H1 (cell line): ENCODE data around the gene AFF1. TPM values are rescaled to one million over a fixed set of nuclear protein-coding genes. Genes with fewer than 3 reads are reported as not detected.

ENCODE experiments used
- CTCF ChIA-PET: fragments of 300-600 bp; sonication (Branson Sonifier 250); formaldehyde crosslinking; loops from one replicate; lab custom pipeline; 2021; ENCODE audit not compliant: partially characterized antibody; lab: Charles Lee
- POLR2A ChIA-PET: fragments of 300-600 bp; sonication (Branson Sonifier 250); formaldehyde crosslinking; loops from one replicate; lab custom pipeline; 2021; ENCODE audit warnings: inconsistent platforms; ENCODE audit not compliant: partially characterized antibody; lab: Charles Lee
- DNase-seq, 2 experiments: peaks; one replicate each; pipeline versions ENCODE4 v3.0.0 to v3.0.0-alpha.2; 2010 to 2022; ENCODE audit warnings: low spot score in 2 of 2, low read depth in 1 of 2, mixed read lengths in 1 of 2
- FAIRE-seq: peaks from 2 replicates; lab custom pipeline; 2011; peaks lifted over from hg19 to GRCh38; lab: Jason Lieb, UNC
- H2AFZ ChIP-seq: 2 replicates; pipeline ENCODE4 v1.8.1; 2012; ENCODE audit warnings: low read length, inconsistent platforms
- H2AK5ac ChIP-seq: 2 replicates; pipeline ENCODE4 v1.6.1; 2013; ENCODE audit warnings: low read depth, low read length
- H2BK120ac ChIP-seq: replicated peaks from 2 replicates; pipeline ENCODE3; 2013; ENCODE audit warnings: low read depth, low read length, inconsistent platforms
- H2BK12ac ChIP-seq: 2 replicates; pipeline ENCODE4 v1.6.1; 2013; ENCODE audit warnings: low read depth, low read length
- H2BK15ac ChIP-seq: 2 replicates; pipeline ENCODE4 v1.6.1; 2013; ENCODE audit warnings: low read length
- H2BK20ac ChIP-seq: 2 replicates; pipeline ENCODE4 v1.6.1; 2013; ENCODE audit warnings: low read length
- H2BK5ac ChIP-seq: 2 replicates; pipeline ENCODE4 v1.6.1; 2013; ENCODE audit warnings: low read depth, low read length
- H3K14ac ChIP-seq: 2 replicates; pipeline ENCODE4 v1.6.1; 2013; ENCODE audit warnings: inconsistent platforms; ENCODE audit not compliant: insufficient read length
- H3K18ac ChIP-seq: 2 replicates; pipeline ENCODE4 v1.6.1; 2013; ENCODE audit warnings: low read length; ENCODE audit errors: extremely low read depth
- H3K23ac ChIP-seq: 2 replicates; pipeline ENCODE4 v1.6.1; 2013; ENCODE audit warnings: inconsistent platforms; ENCODE audit not compliant: insufficient read length
- H3K23me2 ChIP-seq: 2 replicates; pipeline ENCODE4 v1.6.1; 2013; ENCODE audit warnings: low read depth, low read length
- H3K27ac ChIP-seq: 2 replicates; pipeline ENCODE4 v1.6.1; 2011; ENCODE audit warnings: low read depth, low read length, inconsistent platforms
- H3K27me3 ChIP-seq, 4 experiments: replicated peaks in 1 of 4; 1 replicate in 1 of 4; 2 replicates in 3 of 4; pipeline versions ENCODE4 v1.6.1 to v1.8.1; 2011 to 2013; ENCODE audit warnings: low read length in 3 of 4, mild to moderate bottlenecking in 3 of 4, inconsistent platforms in 2 of 4, mixed read lengths in 2 of 4, moderate library complexity in 1 of 4; ENCODE audit not compliant: control insufficient read depth in 3 of 4, insufficient read depth in 3 of 4; ENCODE audit errors: extremely low read depth in 1 of 4
- H3K36me3 ChIP-seq, 4 experiments: 2 replicates each; pipeline versions ENCODE4 v1.6.1 to v1.8.1; 2011 to 2013; ENCODE audit warnings: mild to moderate bottlenecking in 4 of 4, low read length in 3 of 4, moderate library complexity in 2 of 4, control low read depth in 1 of 4, inconsistent platforms in 1 of 4; ENCODE audit not compliant: insufficient read depth in 4 of 4, control insufficient read depth in 2 of 4
- H3K4ac ChIP-seq: replicated peaks from 2 replicates; pipeline ENCODE3; 2013; ENCODE audit warnings: low read length, low read depth, mixed read lengths, inconsistent platforms; ENCODE audit not compliant: insufficient read length
- H3K4me1 ChIP-seq, 4 experiments: replicated peaks in 1 of 4; 1 replicate in 1 of 4; 2 replicates in 3 of 4; pipeline versions ENCODE4 v1.6.1 to v1.8.1; 2011 to 2013; ENCODE audit warnings: low read length in 3 of 4, inconsistent platforms in 2 of 4, mixed read lengths in 1 of 4; ENCODE audit not compliant: insufficient read depth in 4 of 4, control insufficient read depth in 3 of 4
- H3K4me2 ChIP-seq, 2 experiments: 2 replicates each; pipeline versions ENCODE4 v1.6.1 to v1.8.1; 2011 to 2013; ENCODE audit warnings: low read depth in 2 of 2, low read length in 2 of 2, control low read depth in 1 of 2, inconsistent platforms in 1 of 2, mild to moderate bottlenecking in 1 of 2; ENCODE audit not compliant: insufficient read depth in 1 of 2
- H3K4me3 ChIP-seq, 4 experiments: fragments of 200-600, 300-600 bp in 1 of 4; sonication (generic), shearing (Covaris generic), sonication (Bioruptor Twin) in 1 of 4; 2 replicates each; pipeline versions ENCODE4 v1.5.1 to v1.8.1; 2011 to 2016; ENCODE audit warnings: low read length in 4 of 4, low read depth in 3 of 4, control low read depth in 2 of 4, inconsistent platforms in 2 of 4, mild to moderate bottlenecking in 2 of 4, mixed read lengths in 1 of 4, moderate library complexity in 1 of 4; ENCODE audit not compliant: insufficient read depth in 2 of 4; ENCODE audit errors: extremely low read depth in 1 of 4
- H3K56ac ChIP-seq: replicated peaks from 2 replicates; pipeline ENCODE3; 2013; ENCODE audit warnings: low read depth, mild to moderate bottlenecking, mixed read lengths, low read length, inconsistent platforms; ENCODE audit not compliant: insufficient read length
- H3K79me1 ChIP-seq: 2 replicates; pipeline ENCODE4 v1.6.1; 2013; ENCODE audit warnings: low read depth, low read length, control low read depth
- H3K79me2 ChIP-seq, 2 experiments: 2 replicates each; pipeline versions ENCODE4 v1.6.1 to v1.8.1; 2012 to 2013; ENCODE audit warnings: low read length in 2 of 2, mild to moderate bottlenecking in 2 of 2, inconsistent platforms in 1 of 2; ENCODE audit not compliant: insufficient read depth in 2 of 2, control insufficient read depth in 1 of 2
- H3K9ac ChIP-seq, 4 experiments: replicated peaks in 1 of 4; 1 replicate in 1 of 4; 2 replicates in 3 of 4; pipeline versions ENCODE4 v1.6.1 to v1.8.1; 2011 to 2013; ENCODE audit warnings: low read depth in 3 of 4, low read length in 3 of 4, control low read depth in 2 of 4, mild to moderate bottlenecking in 2 of 4, moderate library complexity in 2 of 4, inconsistent platforms in 1 of 4; ENCODE audit errors: extremely low read depth in 1 of 4
- H3K9me3 ChIP-seq, 2 experiments: 2 replicates each; pipeline versions ENCODE4 v1.6.1 to v1.8.1; 2012 to 2013; ENCODE audit warnings: mild to moderate bottlenecking in 2 of 2, moderate library complexity in 2 of 2, control low read depth in 1 of 2, inconsistent platforms in 1 of 2, low read depth in 1 of 2, low read length in 1 of 2, mixed read lengths in 1 of 2; ENCODE audit not compliant: insufficient read depth in 2 of 2
- H4K20me1 ChIP-seq, 2 experiments: replicated peaks in 1 of 2; 2 replicates each; pipeline versions ENCODE3 to v1.8.1; 2011 to 2013; ENCODE audit warnings: inconsistent platforms in 2 of 2, low read length in 2 of 2, mild to moderate bottlenecking in 1 of 2; ENCODE audit not compliant: insufficient read depth in 2 of 2, control insufficient read depth in 1 of 2
- H4K5ac ChIP-seq: 2 replicates; pipeline ENCODE4 v1.6.1; 2013; ENCODE audit warnings: low read length, low read depth, mixed read lengths, inconsistent platforms; ENCODE audit not compliant: insufficient read length
- H4K8ac ChIP-seq: 2 replicates; pipeline ENCODE4 v1.8.0; 2013; ENCODE audit warnings: mild to moderate bottlenecking, moderate library complexity, low read length, inconsistent platforms; ENCODE audit not compliant: insufficient read depth; ENCODE audit errors: extremely low read depth
- H4K91ac ChIP-seq: replicated peaks from 2 replicates; pipeline ENCODE3; 2013; ENCODE audit warnings: low read length, mixed read lengths, inconsistent platforms; ENCODE audit not compliant: insufficient read length
- FOSL1 ChIP-seq: IDR thresholded peaks from 2 replicates; pipeline ENCODE4 v1.6.1; 2011; ENCODE audit warnings: mild to moderate bottlenecking, low read depth, low read length, moderate library complexity; ENCODE audit not compliant: insufficient read depth
- JUN ChIP-seq: IDR thresholded peaks from 2 replicates; pipeline ENCODE4 v1.6.1; 2011; ENCODE audit warnings: low read depth, mild to moderate bottlenecking, improper control_type of control experiment, low read length
- KDM4A ChIP-seq: IDR thresholded peaks from one replicate; pipeline ENCODE4 v1.7.1; 2012; ENCODE audit warnings: low read depth, mild to moderate bottlenecking, moderate library complexity, low read length, inconsistent platforms; ENCODE audit not compliant: severe bottlenecking
- MAX ChIP-seq: IDR thresholded peaks from 2 replicates; pipeline ENCODE4 v1.6.1; 2012; ENCODE audit warnings: inconsistent platforms
- PHF8 ChIP-seq: fragments of 200-600 bp; sonication (generic); conservative IDR thresholded peaks from 2 replicates; pipeline ENCODE4 v1.7.1; 2012; ENCODE audit warnings: low read depth, mild to moderate bottlenecking, inconsistent platforms, low read length, moderate library complexity
- RAD21 ChIP-seq, 2 experiments: IDR thresholded peaks in 1 of 2; conservative IDR thresholded peaks in 1 of 2; 2 replicates each; pipeline ENCODE4 v1.6.1; 2011; ENCODE audit warnings: low read depth in 2 of 2, low read length in 2 of 2, improper control_type of control experiment in 1 of 2, inconsistent platforms in 1 of 2, mild to moderate bottlenecking in 1 of 2, moderate library complexity in 1 of 2
- RBBP5 ChIP-seq: IDR thresholded peaks from 2 replicates; pipeline ENCODE4 v1.7.1; 2012; ENCODE audit warnings: low read depth, mild to moderate bottlenecking, inconsistent platforms, low read length, moderate library complexity, borderline replicate concordance
- RFX5 ChIP-seq: IDR thresholded peaks from 2 replicates; pipeline ENCODE4 v1.6.1; 2011; ENCODE audit warnings: low read depth, low read length, improper control_type of control experiment, borderline replicate concordance
- SP4 ChIP-seq: IDR thresholded peaks from 2 replicates; pipeline ENCODE4 v1.6.1; 2012; ENCODE audit warnings: low read length, inconsistent platforms
- USF2 ChIP-seq: IDR thresholded peaks from 2 replicates; pipeline ENCODE4 v1.6.1; 2011; ENCODE audit warnings: low read length, improper control_type of control experiment
- WGBS, 2 experiments: shearing (Covaris generic) in 1 of 2; methylation state at CpG; one replicate each; pipeline versions ENCODE4 v1.1.6 to v1.1.7; 2013 to 2015; ENCODE audit warnings: low lambda C conversion rate in 2 of 2, mixed read lengths in 2 of 2, inconsistent platforms in 1 of 2, low coverage in 1 of 2, missing lambda C conversion rate in 1 of 2; ENCODE audit not compliant: insufficient replicate concordance in 2 of 2, insufficient coverage in 1 of 2, insufficient read length in 1 of 2; ENCODE audit errors: extremely low coverage in 1 of 2, missing lambda C conversion rate in 1 of 2; 5-methylcytosine and 5-hydroxymethylcytosine counted together
- polyA plus RNA-seq, 7 experiments: library from polyadenylated mRNA; depleted of rRNA in 3 of 7; stranded (reverse) in 5 of 7; unstranded in 2 of 7; fragments of >200 nt in 5 of 7; fragments of 200-250 nt in 2 of 7; gene quantifications; 1 replicate in 5 of 7; 2 replicates in 1 of 7; 4 replicates in 1 of 7; pipeline versions ENCODE4 v1.2.1 to v1.2.3, GENCODE V29; 2011 to 2013; ENCODE audit warnings: missing spikeins in 2 of 7, mixed read lengths in 2 of 7
- total RNA-seq: library from RNA; stranded (reverse); fragmentation: NEBNext Ultra II Directional; extraction: Animal tissue kit (Norgen Biotek cat#: 25700); gene quantifications from 2 replicates; pipeline ENCODE4 v1.2.1, GENCODE V29; 2021

The AFF1 gene
- total and polyA plus RNA-seq, 2 of the 8 experiments (the other 6 are each of a cell fraction or from before 2014, with no cell fraction given), result 14.8 to 85.5 TPM

DNA sequence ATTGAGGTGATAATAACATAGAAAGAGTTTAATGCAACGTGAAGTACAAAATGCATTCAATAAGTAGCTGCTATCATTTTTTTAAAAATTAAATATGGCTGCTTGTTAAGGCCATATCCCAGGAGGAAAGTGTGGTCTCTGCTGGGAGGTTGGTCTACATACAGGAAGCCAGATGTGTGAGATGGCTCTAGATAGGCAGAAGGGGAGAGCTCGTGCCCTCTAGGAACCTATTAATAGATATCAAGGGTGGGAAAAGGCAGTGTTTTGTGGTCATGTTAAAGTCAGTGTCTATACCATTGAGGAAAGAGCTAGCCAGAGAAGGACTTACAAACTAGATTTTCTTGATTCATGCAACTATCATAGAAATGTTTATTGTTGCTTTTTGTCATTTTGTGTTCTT lies 145.2 kb downstream of the AFF1 start:
- peaks cover 2 to 5% of the 10 kb centered on the region in 2 experiments for H4K20me1 ChIP-seq
- no peak overlapping the region for H2AFZ ChIP-seq
- H4K91ac ChIP-seq, result no peak overlapping the region
- no peak overlapping the region for H4K5ac ChIP-seq
- H2BK15ac ChIP-seq, result no peak overlapping the region
- no peak for DNase-seq
- no peak overlapping the region for H3K14ac ChIP-seq
- 86% methylated on average over 2 of the region's 2 CpGs; no CpG with 5 or more reads in 1 of the 2 experiments for WGBS, 2 experiments
- H2AK5ac ChIP-seq, result no peak overlapping the region
- no peak overlapping the region for H3K56ac ChIP-seq
- ChIA-PET CTCF (interaction anchor here (0.6 to 2.1 kb wide), 6 partner anchors 9 to 158 kb away, joined by 3 to 15 read pairs (median 6); no protein-coding TSS in a partner anchor), POLR2A (interaction anchor here (1.2 kb wide), 1 partner anchor 144 kb away, joined by 3 read pairs; no protein-coding TSS in a partner anchor)
- H3K27me3 ChIP-seq, result no peaks in the 10 kb centered on the region
- no peaks in the 10 kb centered on the region for H3K9me3 ChIP-seq
- peaks cover 0 to 5% (median 1%) of the 10 kb centered on the region in 4 experiments; a peak in 2 of 7 replicates for H3K4me1 ChIP-seq
- no peak overlapping the region for H4K8ac ChIP-seq
- H2BK120ac ChIP-seq, result no peak overlapping the region
- no peak for FAIRE-seq
- peaks cover 0 to 70% of the 10 kb centered on the region in 2 experiments; a peak in 3 of 4 replicates for H3K79me2 ChIP-seq
- no peak overlapping the region for H3K23ac ChIP-seq
- H3K18ac ChIP-seq, result no peak overlapping the region
- H3K4ac ChIP-seq, result no peak overlapping the region
- H3K23me2 ChIP-seq, result no peaks in the 10 kb centered on the region
- no peak overlapping the region for H3K4me3 ChIP-seq
- H3K4me2 ChIP-seq, result no peak overlapping the region
- no peak for TF ChIP-seq RBBP5
- TF ChIP-seq JUN, result no peak
- no peak for TF ChIP-seq RAD21 (IDR thresholded peaks at IDR 0.05 in 1 of 2, conservative IDR thresholded peaks at IDR 0.05 in 1 of 2; ENCODE audit: low read depth in 2 of 2, low read length in 2 of 2)
- no peak for TF ChIP-seq PHF8
- TF ChIP-seq RFX5, result no peak
- no peak for TF ChIP-seq FOSL1
- no peak for TF ChIP-seq MAX
- no peak for TF ChIP-seq USF2
- no peak for TF ChIP-seq KDM4A
- no peak for TF ChIP-seq SP4
- H3K36me3 ChIP-seq, result peaks cover 0 to 11% (median 1%) of the 10 kb centered on the region in 4 experiments; a peak in 1 of 8 replicates
- no peak overlapping the region for H2BK5ac ChIP-seq
- H2BK12ac ChIP-seq, result no peak overlapping the region
- no peak overlapping the region for H3K9ac ChIP-seq
- peaks cover 7% of the 10 kb centered on the region for H3K79me1 ChIP-seq
- no peak overlapping the region for H2BK20ac ChIP-seq
- no peak overlapping the region for H3K27ac ChIP-seq
